ENCODE measurements around the gene TBC1D8. TPM values are rescaled to one million over a fixed set of nuclear protein-coding genes. Genes with fewer than 3 reads are reported as not detected.

TBC1D8 gene
- total and polyA plus RNA-seq, 2 donors (not counting 1 experiment from before 2014, with no cell fraction given): 1.7 to 15.7 TPM

DNA sequence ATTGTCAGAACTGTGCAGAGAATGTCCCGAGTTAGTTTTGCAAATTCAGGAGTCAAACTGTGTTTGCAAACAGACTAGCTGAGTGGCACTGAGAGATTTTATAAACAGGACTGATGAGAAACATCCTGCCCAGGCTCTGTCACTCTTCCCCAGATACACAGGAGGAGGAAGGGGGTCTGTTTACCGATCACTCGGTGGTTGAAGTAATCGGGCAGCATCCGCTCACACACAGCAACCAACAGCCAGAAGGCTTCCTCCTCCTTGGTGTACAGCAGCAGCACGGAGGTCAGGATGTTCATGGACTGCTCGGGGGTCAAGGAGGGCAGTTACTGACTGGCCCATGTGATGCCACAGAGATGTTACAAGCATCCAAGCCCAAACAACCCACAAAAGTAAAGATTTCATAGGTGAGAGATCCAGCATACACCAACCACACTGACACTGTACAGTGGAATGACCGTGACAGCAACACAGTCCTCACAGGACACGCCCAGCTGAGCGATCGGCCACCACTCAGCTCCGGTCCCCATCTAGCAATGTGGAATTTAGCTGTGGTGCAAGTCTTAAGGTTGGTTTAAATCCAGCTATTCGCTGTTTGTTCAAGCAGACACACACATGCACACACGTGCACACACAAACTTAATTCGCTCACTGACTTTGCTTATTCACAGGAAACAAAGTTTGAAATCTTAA, 119.0 kb downstream of the TBC1D8 start:
- intact Hi-C loops (cut with micrococcal nuclease): no loop called here
- WGBS (ENCODE audit: insufficient coverage): 100% methylated on average over 3 of the region's 15 CpGs
- Mint-ChIP-seq H3K9me3 (ENCODE audit: insufficient read depth) (no peaks in the 10 kb centered on the region), H3K4me1 (no peaks in the 10 kb centered on the region), H3K27me3 (peaks cover 4% of the 10 kb centered on the region), H3K27ac (no peak overlapping the region), H3K4me3 (no peak overlapping the region)
- Histone ChIP-seq H3K79me2 (ENCODE audit: control insufficient read depth, insufficient read depth, low read length) (no peaks in the 10 kb centered on the region), H3K27me3 (replicated peaks in 1 of 4; ENCODE audit: control extremely low read depth in 1 of 4, control insufficient read depth in 3 of 4, insufficient read depth in 4 of 4, low read length in 3 of 4) (peaks cover 0 to 3% (median 0%) of the 10 kb centered on the region in 4 experiments), H3K27ac (ENCODE audit: low read length in 2 of 2) (no peak overlapping the region), H3K4me1 (ENCODE audit: control insufficient read depth in 2 of 2, insufficient read depth in 2 of 2, low read length in 2 of 2) (no peaks in the 10 kb centered on the region), H3K9ac (ENCODE audit: low read length) (no peak overlapping the region), H3K36me3 (replicated peaks in 1 of 2; ENCODE audit: control extremely low read depth in 1 of 2, control insufficient read depth in 1 of 2, extremely low read depth in 1 of 2, insufficient read depth in 2 of 2, low read length in 1 of 2) (no peaks in the 10 kb centered on the region), H2AFZ (ENCODE audit: insufficient read depth, low read depth, low read length, poor library complexity, severe bottlenecking) (no peak overlapping the region), H4K20me1 (ENCODE audit: control insufficient read depth, insufficient read depth, low read length, poor library complexity, severe bottlenecking) (no peaks in the 10 kb centered on the region), H3K4me2 (replicated peaks; ENCODE audit: low read depth, low read length, poor library complexity, severe bottlenecking) (no peak overlapping the region), H3K4me3 (ENCODE audit: control extremely low read depth in 1 of 5, extremely low read depth in 1 of 5, insufficient read depth in 1 of 5, low read depth in 2 of 5, low read length in 4 of 5) (no peak overlapping the region), H3K9me3 (ENCODE audit: control extremely low read depth in 1 of 3, control insufficient read depth in 2 of 3, insufficient read depth in 1 of 3, low read length in 2 of 3) (peaks cover 0 to 3% (median 0%) of the 10 kb centered on the region in 3 donors)
- TF ChIP-seq EZH2 (IDR thresholded peaks at IDR 0.05; ENCODE audit: borderline replicate concordance, insufficient read depth, low read depth, low read length, poor library complexity, severe bottlenecking): no peak
- TF ChIP-seq, protein P1, sequence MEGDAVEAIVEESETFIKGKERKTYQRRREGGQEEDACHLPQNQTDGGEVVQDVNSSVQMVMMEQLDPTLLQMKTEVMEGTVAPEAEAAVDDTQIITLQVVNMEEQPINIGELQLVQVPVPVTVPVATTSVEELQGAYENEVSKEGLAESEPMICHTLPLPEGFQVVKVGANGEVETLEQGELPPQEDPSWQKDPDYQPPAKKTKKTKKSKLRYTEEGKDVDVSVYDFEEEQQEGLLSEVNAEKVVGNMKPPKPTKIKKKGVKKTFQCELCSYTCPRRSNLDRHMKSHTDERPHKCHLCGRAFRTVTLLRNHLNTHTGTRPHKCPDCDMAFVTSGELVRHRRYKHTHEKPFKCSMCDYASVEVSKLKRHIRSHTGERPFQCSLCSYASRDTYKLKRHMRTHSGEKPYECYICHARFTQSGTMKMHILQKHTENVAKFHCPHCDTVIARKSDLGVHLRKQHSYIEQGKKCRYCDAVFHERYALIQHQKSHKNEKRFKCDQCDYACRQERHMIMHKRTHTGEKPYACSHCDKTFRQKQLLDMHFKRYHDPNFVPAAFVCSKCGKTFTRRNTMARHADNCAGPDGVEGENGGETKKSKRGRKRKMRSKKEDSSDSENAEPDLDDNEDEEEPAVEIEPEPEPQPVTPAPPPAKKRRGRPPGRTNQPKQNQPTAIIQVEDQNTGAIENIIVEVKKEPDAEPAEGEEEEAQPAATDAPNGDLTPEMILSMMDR (IDR thresholded peaks at IDR 0.05): no peak
- ATAC-seq (ENCODE audit: low read depth) (no peak), DNase-seq (no peak)
- ChIA-PET CTCF (interaction anchor here (2.1 to 2.4 kb wide), 2 partner anchors 20 to 173 kb away, joined by 10 to 16 read pairs; no protein-coding TSS in a partner anchor), POLR2A (no interaction called here)

DNA sequence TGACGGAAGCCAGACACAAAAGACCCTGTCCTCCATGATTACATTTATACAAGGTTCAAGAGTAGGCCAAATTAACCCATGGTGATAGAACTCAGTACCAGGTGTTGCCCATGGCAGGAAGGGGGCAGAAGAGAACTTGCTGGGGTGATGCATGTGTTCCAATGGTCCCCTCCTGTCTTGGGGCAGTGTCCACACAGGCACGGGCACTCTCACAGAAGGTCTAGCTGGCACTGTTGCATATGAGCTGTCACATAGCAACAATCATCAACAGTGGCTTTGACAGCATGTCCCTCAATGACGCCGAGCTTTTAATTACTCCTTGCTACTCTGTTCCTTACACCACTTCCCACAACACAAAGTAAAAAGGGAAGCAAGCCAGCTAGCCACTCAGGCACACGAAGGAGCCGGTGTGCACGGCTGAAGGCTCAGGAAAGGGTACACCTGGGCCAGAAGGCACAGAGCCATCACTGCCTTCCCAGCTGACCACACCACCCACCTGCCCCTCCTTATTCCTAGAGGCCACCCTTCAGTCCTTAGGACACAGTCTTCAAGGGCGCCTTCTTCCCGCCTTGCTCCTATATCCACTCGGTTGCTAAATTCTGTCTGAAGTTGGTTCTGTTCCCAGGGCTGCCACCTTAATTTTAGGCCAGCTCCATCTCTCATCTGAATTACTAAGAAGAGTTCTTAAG, 120.2 kb downstream of the TBC1D8 start:
- CTCF ChIA-PET: interaction anchor here (2.1 to 2.4 kb wide), 2 partner anchors 19 to 175 kb away, joined by 10 to 16 read pairs; no protein-coding TSS in a partner anchor
- no peaks in the 10 kb centered on the region for H3K79me2 ChIP-seq (ENCODE audit: control insufficient read depth, insufficient read depth, low read length)
- H3K27ac ChIP-seq (ENCODE audit: low read length in 2 of 2): no peak overlapping the region
- POLR2A ChIA-PET: no interaction called here
- H3K9me3 Mint-ChIP-seq (ENCODE audit: insufficient read depth): no peaks in the 10 kb centered on the region
- H4K20me1 ChIP-seq (ENCODE audit: control insufficient read depth, insufficient read depth, low read length, poor library complexity, severe bottlenecking): no peaks in the 10 kb centered on the region
- no peak overlapping the region for H3K4me3 Mint-ChIP-seq
- intact Hi-C loops (cut with micrococcal nuclease): no loop called here
- 91% methylated on average over 9 of the region's 10 CpGs for WGBS (ENCODE audit: insufficient coverage)
- H3K9ac ChIP-seq (ENCODE audit: low read length): no peak overlapping the region
- no peak for ATAC-seq (ENCODE audit: low read depth)
- peaks cover 0 to 3% (median 0%) of the 10 kb centered on the region in 3 donors for H3K9me3 ChIP-seq (ENCODE audit: control extremely low read depth in 1 of 3, control insufficient read depth in 2 of 3, insufficient read depth in 1 of 3, low read length in 2 of 3)
- DNase-seq: no peak
- H3K4me3 ChIP-seq (ENCODE audit: control extremely low read depth in 1 of 5, extremely low read depth in 1 of 5, insufficient read depth in 1 of 5, low read depth in 2 of 5, low read length in 4 of 5): no peak overlapping the region
- no peaks in the 10 kb centered on the region for H3K4me1 ChIP-seq (ENCODE audit: control insufficient read depth in 2 of 2, insufficient read depth in 2 of 2, low read length in 2 of 2)
- peaks cover 0 to 3% (median 0%) of the 10 kb centered on the region in 4 experiments for H3K27me3 ChIP-seq (replicated peaks in 1 of 4; ENCODE audit: control extremely low read depth in 1 of 4, control insufficient read depth in 3 of 4, insufficient read depth in 4 of 4, low read length in 3 of 4)
- TF ChIP-seq, protein P1 (IDR thresholded peaks at IDR 0.05): no peak
- TF ChIP-seq EZH2 (IDR thresholded peaks at IDR 0.05; ENCODE audit: borderline replicate concordance, insufficient read depth, low read depth, low read length, poor library complexity, severe bottlenecking): no peak
- no peak overlapping the region for H3K4me2 ChIP-seq (replicated peaks; ENCODE audit: low read depth, low read length, poor library complexity, severe bottlenecking)
- H3K36me3 ChIP-seq (replicated peaks in 1 of 2; ENCODE audit: control extremely low read depth in 1 of 2, control insufficient read depth in 1 of 2, extremely low read depth in 1 of 2, insufficient read depth in 2 of 2, low read length in 1 of 2): no peaks in the 10 kb centered on the region
- H3K27me3 Mint-ChIP-seq: peaks cover 4% of the 10 kb centered on the region
- H3K27ac Mint-ChIP-seq: no peak overlapping the region
- no peaks in the 10 kb centered on the region for H3K4me1 Mint-ChIP-seq
- no peak overlapping the region for H2AFZ ChIP-seq (ENCODE audit: insufficient read depth, low read depth, low read length, poor library complexity, severe bottlenecking)

Data from B cell (primary cell).